NT2/D1 (cell line): ENCODE results near the gene ANKRD13A.
"Not testable (repeated sequence)": the region's sequence is repeated elsewhere in the genome, so short reads cannot be mapped to it uniquely, and the experiment has no call there.

ENCODE experiments used
- DNase-seq: peaks from one replicate; pipeline ENCODE4 v3.0.0-alpha.2; 2011; ENCODE audit warnings: low read depth, low spot score
- H3K27me3 ChIP-seq: 2 replicates; pipeline ENCODE4 v1.6.0; 2011; ENCODE audit warnings: mild to moderate bottlenecking; ENCODE audit not compliant: insufficient read length, insufficient read depth
- H3K36me3 ChIP-seq: 2 replicates; pipeline ENCODE4 v1.6.1; 2011; ENCODE audit warnings: mild to moderate bottlenecking, low read length, mixed read lengths; ENCODE audit not compliant: insufficient read depth, insufficient read length
- H3K4me1 ChIP-seq: 2 replicates; pipeline ENCODE4 v1.5.1; 2011; ENCODE audit not compliant: insufficient read depth, insufficient read length
- H3K4me3 ChIP-seq: 2 replicates; pipeline ENCODE4 v1.5.1; 2011; ENCODE audit warnings: low read depth; ENCODE audit not compliant: insufficient read length
- H3K9ac ChIP-seq: 2 replicates; pipeline ENCODE4 v1.6.0; 2011; ENCODE audit warnings: low read depth; ENCODE audit not compliant: insufficient read length
- H3K9me3 ChIP-seq: 2 replicates; pipeline ENCODE4 v1.5.1; 2011; ENCODE audit warnings: mild to moderate bottlenecking, low read length; ENCODE audit not compliant: insufficient read depth
- SUZ12 ChIP-seq: IDR thresholded peaks from 2 replicates; pipeline ENCODE4 v1.6.1; 2011; ENCODE audit not compliant: insufficient read length, insufficient read depth; ENCODE audit errors: extremely low read depth
- YY1 ChIP-seq: IDR thresholded peaks from 2 replicates; pipeline ENCODE4 v1.6.1; 2011; ENCODE audit not compliant: insufficient read length, insufficient read depth
- ZNF274 ChIP-seq: IDR thresholded peaks from 2 replicates; pipeline ENCODE4 v1.6.1; 2011; ENCODE audit warnings: mild to moderate bottlenecking, low read depth, low read length

The ANKRD13A gene

DNA sequence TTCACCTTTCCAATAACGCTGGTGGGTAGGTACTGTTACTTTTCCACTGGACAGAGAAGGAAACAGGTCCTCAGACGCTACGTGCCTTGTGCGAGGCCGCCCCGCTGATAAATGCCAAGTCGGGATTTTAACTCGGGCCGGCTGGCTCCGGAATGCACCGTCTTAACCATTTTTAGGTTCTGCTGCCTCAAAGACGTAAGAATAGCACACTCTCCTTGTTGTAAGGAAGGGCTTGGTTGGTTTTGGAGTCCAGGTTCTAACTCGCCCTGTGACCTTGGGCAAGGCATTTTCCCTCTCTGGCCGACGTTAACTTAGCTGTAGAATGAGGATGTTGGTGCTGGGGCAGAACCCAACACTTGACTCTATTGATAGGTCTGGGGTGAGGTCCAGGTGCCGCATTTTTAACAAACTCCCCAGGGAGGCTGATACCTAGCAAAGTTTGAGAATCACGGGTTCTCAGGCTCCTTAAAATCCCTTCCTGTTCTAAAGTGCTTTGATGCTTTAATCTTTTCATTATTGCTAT lies 814 bp downstream of the ANKRD13A start:
- peaks cover 20% of the 10 kb centered on the region for H3K27me3 ChIP-seq
- DNase-seq, result no peak
- H3K36me3 ChIP-seq, result peaks cover 7% of the 10 kb centered on the region
- no peaks in the 10 kb centered on the region for H3K4me1 ChIP-seq
- H3K9me3 ChIP-seq, result no peaks in the 10 kb centered on the region
- peak overlapping the region; percentile 98 for H3K9ac ChIP-seq
- TF ChIP-seq YY1 (no peak), SUZ12 (peak; percentile 37), ZNF274 (no peak)
- H3K4me3 ChIP-seq, result peak overlapping the region; percentile 78

- Histone ChIP-seq H3K4me3 (no peak overlapping the region), H3K27me3 (peaks cover 20% of the 10 kb centered on the region), H3K36me3 (peaks cover 7% of the 10 kb centered on the region), H3K9me3 (no peaks in the 10 kb centered on the region), H3K9ac (no peak overlapping the region), H3K4me1 (no peaks in the 10 kb centered on the region)
- DNase-seq, result no peak
- TF ChIP-seq ZNF274 (no peak), SUZ12 (no peak), YY1 (no peak)
These were observed 2.4 kb downstream of the ANKRD13A start for GRCh38 chr12:110001596-110001995.

GRCh38 chr12:110002676-110003515 lies 3.7 kb downstream of the ANKRD13A start:
- no peak overlapping the region for H3K9ac ChIP-seq
- H3K4me3 ChIP-seq, result no peak overlapping the region
- H3K36me3 ChIP-seq, result peaks cover 7% of the 10 kb centered on the region
- no peak for DNase-seq
- peaks cover 20% of the 10 kb centered on the region for H3K27me3 ChIP-seq
- TF ChIP-seq ZNF274, result no peak
- no peak for TF ChIP-seq YY1
- TF ChIP-seq SUZ12, result no peak
- H3K9me3 ChIP-seq, result no peaks in the 10 kb centered on the region
- H3K4me1 ChIP-seq, result no peaks in the 10 kb centered on the region

GRCh38 chr12:110004598-110004997 lies 5.4 kb downstream of the ANKRD13A start:
- Histone ChIP-seq H3K4me3 (no peak overlapping the region), H3K27me3 (peaks cover 15% of the 10 kb centered on the region), H3K9ac (no peak overlapping the region), H3K36me3 (peaks cover 7% of the 10 kb centered on the region), H3K9me3 (no peaks in the 10 kb centered on the region), H3K4me1 (no peaks in the 10 kb centered on the region)
- DNase-seq, result no peak
- TF ChIP-seq SUZ12, result no peak
- no peak for TF ChIP-seq YY1
- TF ChIP-seq ZNF274, result no peak

DNA sequence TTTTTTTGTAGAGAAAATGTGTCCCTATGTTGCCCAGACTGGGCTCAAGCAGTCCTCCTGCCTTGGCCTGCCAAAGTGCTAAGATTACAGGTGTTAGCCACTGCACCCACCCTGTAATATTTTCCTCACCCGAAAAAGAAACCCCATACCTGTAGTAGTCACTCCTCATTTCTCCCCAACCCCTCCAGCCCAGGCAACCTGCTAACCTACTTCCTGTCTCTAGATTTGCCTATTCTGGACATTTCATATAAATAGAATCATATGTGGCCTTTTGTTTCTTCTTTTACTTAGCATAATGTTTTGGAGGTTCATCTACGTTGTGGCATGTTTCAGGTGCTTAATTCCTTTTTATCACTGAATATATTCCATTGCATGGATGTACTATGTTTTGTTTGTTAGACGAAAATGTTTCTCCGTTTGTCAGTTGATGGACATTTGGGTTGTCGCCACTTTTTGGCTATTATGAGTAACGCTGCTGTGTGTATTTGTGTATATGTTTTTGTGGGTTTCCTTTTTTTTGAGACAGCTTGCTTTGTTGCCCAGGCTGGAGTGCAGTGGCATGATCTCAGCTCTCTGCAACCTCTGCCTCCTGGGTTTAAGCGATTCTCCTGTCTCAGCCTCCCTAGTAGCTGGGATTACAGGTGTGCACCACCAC lies 6.2 kb downstream of the ANKRD13A start:
- DNase-seq, result no peak
- peaks cover 7% of the 10 kb centered on the region for H3K27me3 ChIP-seq
- no peaks in the 10 kb centered on the region for H3K9me3 ChIP-seq
- no peak overlapping the region for H3K9ac ChIP-seq
- H3K4me3 ChIP-seq, result no peak overlapping the region
- peaks cover 7% of the 10 kb centered on the region for H3K36me3 ChIP-seq
- no peaks in the 10 kb centered on the region for H3K4me1 ChIP-seq
- TF ChIP-seq YY1 (no peak), SUZ12 (no peak), ZNF274 (no peak)

GRCh38 chr12:110006115-110006514 lies 6.9 kb downstream of the ANKRD13A start:
- no peaks in the 10 kb centered on the region for H3K4me1 ChIP-seq
- peaks cover 7% of the 10 kb centered on the region for H3K36me3 ChIP-seq
- H3K4me3 ChIP-seq, result no peak overlapping the region
- H3K9me3 ChIP-seq, result no peaks in the 10 kb centered on the region
- peaks cover 2% of the 10 kb centered on the region for H3K27me3 ChIP-seq
- H3K9ac ChIP-seq, result no peak overlapping the region
- no peak for DNase-seq
- no peak for TF ChIP-seq YY1
- no peak for TF ChIP-seq ZNF274
- no peak for TF ChIP-seq SUZ12

DNA sequence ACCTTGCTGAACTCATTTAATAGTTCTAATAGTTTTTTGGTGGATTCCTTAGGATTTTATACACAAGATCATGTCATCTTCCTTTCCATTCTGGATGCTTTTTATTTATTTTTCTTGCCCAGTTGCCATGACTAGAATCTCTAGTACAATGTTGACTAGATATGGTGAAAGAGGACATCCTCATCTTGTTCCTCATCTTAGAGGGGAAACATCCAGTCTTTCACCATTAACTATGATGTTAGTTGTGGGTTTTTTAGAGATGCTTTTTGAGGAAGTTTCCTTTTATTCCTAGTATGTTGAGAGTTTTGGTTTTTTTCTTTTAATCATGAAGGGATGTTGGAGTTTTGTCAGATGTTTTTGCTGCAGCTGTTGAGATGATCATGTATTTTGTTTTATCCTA lies 8.7 kb downstream of the ANKRD13A start:
- no peaks in the 10 kb centered on the region for H3K9me3 ChIP-seq
- DNase-seq, result no peak
- no peaks in the 10 kb centered on the region for H3K27me3 ChIP-seq
- no peak overlapping the region for H3K4me3 ChIP-seq
- TF ChIP-seq YY1 (no peak), ZNF274 (no peak), SUZ12 (no peak)
- H3K36me3 ChIP-seq, result peaks cover 8% of the 10 kb centered on the region
- no peaks in the 10 kb centered on the region for H3K4me1 ChIP-seq
- no peak overlapping the region for H3K9ac ChIP-seq

- DNase-seq, H3K27me3 ChIP-seq, H3K9me3 ChIP-seq, H3K4me3 ChIP-seq, H3K4me1 ChIP-seq, H3K9ac ChIP-seq: not testable (repeated sequence)
- H3K36me3 ChIP-seq, result peaks cover 11% of the 10 kb centered on the region
These were observed 9.6 kb downstream of the ANKRD13A start for GRCh38 chr12:110008681-110009398.
